Progenitor cell of endocrine pancreas (in vitro differentiated cells): Measurements from ENCODE around the gene HDC. TPM values are rescaled to one million over a fixed set of nuclear protein-coding genes. Genes with fewer than 3 reads are reported as not detected.

ENCODE experiments used
- DNase-seq: peaks from one replicate; pipeline ENCODE4 v3.0.0; 2021; ENCODE audit warnings: low spot score; ENCODE audit not compliant: unreplicated experiment
- H3K27ac Mint-ChIP-seq: 2 replicates; pipeline ENCODE4 v1.8.0; 2021; ENCODE audit warnings: mild to moderate bottlenecking, moderate library complexity, mixed read lengths
- H3K27me3 Mint-ChIP-seq: 2 replicates; pipeline ENCODE4 v1.8.0; 2021; ENCODE audit warnings: mixed read lengths
- H3K36me3 Mint-ChIP-seq: 2 replicates; pipeline ENCODE4 v1.8.0; 2022; ENCODE audit warnings: mixed read lengths; ENCODE audit not compliant: insufficient read depth
- H3K4me1 Mint-ChIP-seq: 2 replicates; pipeline ENCODE4 v1.8.0; 2021; ENCODE audit warnings: low read depth, mixed read lengths
- H3K4me3 Mint-ChIP-seq: 2 replicates; pipeline ENCODE4 v1.8.0; 2021; ENCODE audit warnings: low read depth, mild to moderate bottlenecking, moderate library complexity, mixed read lengths
- H3K9me3 Mint-ChIP-seq: 2 replicates; pipeline ENCODE4 v1.8.0; 2021; ENCODE audit warnings: low read depth, mixed read lengths
- total RNA-seq: library from RNA; stranded (reverse); gene quantifications from 2 replicates; pipeline ENCODE4 v1.2.1, GENCODE V29; 2021
- TF ChIP-seq, protein P1 (sequence below): fragments of 200-600 bp; sonication (generic); IDR thresholded peaks from one replicate; pipeline ENCODE4 v1.5.0; 2021; ENCODE audit warnings: antibody characterized with exemption, mild to moderate bottlenecking; ENCODE audit not compliant: unreplicated experiment

Gene HDC
- total RNA-seq, 1 donor from 2014 or later: not detected

DNA sequence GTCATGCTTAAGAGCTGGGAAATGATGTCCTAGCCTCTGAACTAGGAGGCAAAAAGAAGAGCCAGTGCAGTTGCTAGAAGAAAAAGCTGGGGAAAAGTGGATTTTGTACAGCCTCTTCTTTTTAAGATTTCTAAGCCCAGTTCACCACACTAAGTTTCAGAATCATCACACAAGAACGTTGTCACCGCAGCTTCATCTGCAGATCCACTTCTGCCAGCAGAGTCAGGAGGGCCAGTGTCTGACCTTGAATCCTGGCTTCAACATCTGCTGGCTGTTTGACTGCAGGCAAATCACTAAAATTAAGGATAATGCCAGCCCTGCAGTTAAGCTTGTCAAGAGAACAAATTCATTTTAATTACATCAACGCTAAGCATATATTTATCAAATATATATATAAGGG lies 36.2 kb downstream of the HDC start:
- H3K9me3 Mint-ChIP-seq: no peaks in the 10 kb centered on the region
- TF ChIP-seq, protein P1, sequence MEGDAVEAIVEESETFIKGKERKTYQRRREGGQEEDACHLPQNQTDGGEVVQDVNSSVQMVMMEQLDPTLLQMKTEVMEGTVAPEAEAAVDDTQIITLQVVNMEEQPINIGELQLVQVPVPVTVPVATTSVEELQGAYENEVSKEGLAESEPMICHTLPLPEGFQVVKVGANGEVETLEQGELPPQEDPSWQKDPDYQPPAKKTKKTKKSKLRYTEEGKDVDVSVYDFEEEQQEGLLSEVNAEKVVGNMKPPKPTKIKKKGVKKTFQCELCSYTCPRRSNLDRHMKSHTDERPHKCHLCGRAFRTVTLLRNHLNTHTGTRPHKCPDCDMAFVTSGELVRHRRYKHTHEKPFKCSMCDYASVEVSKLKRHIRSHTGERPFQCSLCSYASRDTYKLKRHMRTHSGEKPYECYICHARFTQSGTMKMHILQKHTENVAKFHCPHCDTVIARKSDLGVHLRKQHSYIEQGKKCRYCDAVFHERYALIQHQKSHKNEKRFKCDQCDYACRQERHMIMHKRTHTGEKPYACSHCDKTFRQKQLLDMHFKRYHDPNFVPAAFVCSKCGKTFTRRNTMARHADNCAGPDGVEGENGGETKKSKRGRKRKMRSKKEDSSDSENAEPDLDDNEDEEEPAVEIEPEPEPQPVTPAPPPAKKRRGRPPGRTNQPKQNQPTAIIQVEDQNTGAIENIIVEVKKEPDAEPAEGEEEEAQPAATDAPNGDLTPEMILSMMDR: no peak
- DNase-seq: no peak
- no peak overlapping the region for H3K27ac Mint-ChIP-seq
- no peaks in the 10 kb centered on the region for H3K27me3 Mint-ChIP-seq
- H3K4me3 Mint-ChIP-seq: no peak overlapping the region
- H3K4me1 Mint-ChIP-seq: no peaks in the 10 kb centered on the region
- H3K36me3 Mint-ChIP-seq: peaks cover 5% of the 10 kb centered on the region

DNA sequence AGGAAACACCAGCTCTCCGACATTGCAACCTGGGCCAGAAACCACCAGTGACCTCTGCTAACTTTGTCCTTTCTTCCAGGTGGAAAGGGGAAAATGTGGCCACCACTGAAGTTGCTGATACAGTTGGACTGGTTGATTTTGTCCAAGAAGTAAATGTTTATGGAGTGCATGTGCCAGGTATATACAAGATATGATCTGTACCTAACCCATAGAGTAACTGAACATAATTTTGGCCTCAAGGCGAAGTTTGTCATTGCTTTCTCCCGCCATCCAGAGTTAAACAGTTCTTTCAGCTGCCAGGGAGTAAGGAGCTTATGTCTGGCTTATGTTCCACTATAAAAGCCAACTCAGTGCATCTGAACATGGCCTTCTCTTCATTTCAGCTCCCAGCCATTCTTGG lies 36.7 kb downstream of the HDC start:
- H3K27ac Mint-ChIP-seq: no peak overlapping the region
- H3K36me3 Mint-ChIP-seq: peaks cover 5% of the 10 kb centered on the region
- H3K27me3 Mint-ChIP-seq: no peaks in the 10 kb centered on the region
- no peaks in the 10 kb centered on the region for H3K9me3 Mint-ChIP-seq
- no peaks in the 10 kb centered on the region for H3K4me1 Mint-ChIP-seq
- TF ChIP-seq, protein P1: no peak
- no peak for DNase-seq
- no peak overlapping the region for H3K4me3 Mint-ChIP-seq

DNA sequence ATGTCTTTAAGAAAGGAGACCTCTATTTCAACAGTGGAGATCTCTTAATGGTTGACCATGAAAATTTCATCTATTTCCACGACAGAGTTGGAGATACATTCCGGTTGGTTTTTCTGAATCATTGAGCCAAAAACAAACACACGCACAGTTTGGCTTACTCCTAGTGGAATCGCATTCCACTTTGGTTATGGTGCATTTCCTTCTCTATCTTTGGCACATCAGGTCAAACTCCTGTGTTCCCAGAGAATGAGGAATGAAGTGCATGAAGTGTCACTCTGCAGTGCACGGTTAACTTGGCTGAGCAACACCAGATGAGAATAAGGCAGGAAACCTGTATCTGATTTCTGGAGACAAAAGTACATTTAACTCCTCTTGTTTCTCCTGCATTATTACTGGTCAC lies 38.5 kb downstream of the HDC start:
- Mint-ChIP-seq H3K4me1 (no peaks in the 10 kb centered on the region), H3K36me3 (peaks cover 12% of the 10 kb centered on the region), H3K9me3 (no peaks in the 10 kb centered on the region), H3K4me3 (no peak overlapping the region), H3K27ac (no peak overlapping the region), H3K27me3 (no peaks in the 10 kb centered on the region)
- TF ChIP-seq, protein P1: no peak
- DNase-seq: no peak

DNA sequence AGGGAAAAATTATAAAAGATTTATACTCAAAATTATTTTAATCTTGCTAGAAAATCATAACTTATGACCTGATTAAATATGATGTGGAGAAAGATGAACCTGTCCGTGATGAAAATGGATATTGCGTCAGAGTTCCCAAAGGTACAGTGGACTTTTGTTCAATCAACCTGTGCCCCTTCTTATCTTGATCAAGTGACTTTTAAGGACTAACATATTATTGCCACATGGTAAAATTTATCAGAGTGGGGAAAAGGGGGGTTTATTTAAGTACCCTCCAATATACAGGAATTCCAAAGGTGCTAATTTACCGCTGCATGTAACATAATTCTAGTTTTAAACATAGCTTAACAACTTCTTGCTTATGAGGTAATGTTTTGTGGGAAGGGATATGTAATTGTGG lies 39.6 kb downstream of the HDC start:
- Mint-ChIP-seq H3K4me1 (no peaks in the 10 kb centered on the region), H3K27me3 (no peaks in the 10 kb centered on the region), H3K27ac (no peak overlapping the region), H3K9me3 (no peaks in the 10 kb centered on the region), H3K36me3 (peaks cover 12% of the 10 kb centered on the region), H3K4me3 (no peak overlapping the region)
- TF ChIP-seq, protein P1: no peak
- no peak for DNase-seq

DNA sequence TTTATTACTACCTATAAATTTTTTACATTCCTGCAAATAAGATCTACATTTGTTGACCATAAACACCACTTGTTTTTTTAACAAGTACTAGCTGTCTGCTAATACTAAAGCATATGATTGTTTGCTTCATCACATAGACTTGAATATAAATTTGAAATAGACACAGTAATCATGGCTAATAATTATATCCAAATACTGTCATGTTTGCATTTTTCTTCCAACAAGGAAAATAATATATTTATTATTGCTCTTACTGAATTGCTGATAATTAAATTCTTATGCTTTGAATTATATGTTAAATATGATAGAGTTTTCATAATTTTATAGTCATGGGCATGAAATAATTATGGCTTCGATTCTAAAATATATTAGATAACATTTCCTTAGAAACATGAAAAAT lies 40.5 kb downstream of the HDC start:
- TF ChIP-seq, protein P1: no peak
- H3K27me3 Mint-ChIP-seq: no peaks in the 10 kb centered on the region
- no peaks in the 10 kb centered on the region for H3K9me3 Mint-ChIP-seq
- H3K36me3 Mint-ChIP-seq: peaks cover 10% of the 10 kb centered on the region
- DNase-seq: no peak
- no peak overlapping the region for H3K27ac Mint-ChIP-seq
- no peak overlapping the region for H3K4me3 Mint-ChIP-seq
- peaks cover 2% of the 10 kb centered on the region for H3K4me1 Mint-ChIP-seq

DNA sequence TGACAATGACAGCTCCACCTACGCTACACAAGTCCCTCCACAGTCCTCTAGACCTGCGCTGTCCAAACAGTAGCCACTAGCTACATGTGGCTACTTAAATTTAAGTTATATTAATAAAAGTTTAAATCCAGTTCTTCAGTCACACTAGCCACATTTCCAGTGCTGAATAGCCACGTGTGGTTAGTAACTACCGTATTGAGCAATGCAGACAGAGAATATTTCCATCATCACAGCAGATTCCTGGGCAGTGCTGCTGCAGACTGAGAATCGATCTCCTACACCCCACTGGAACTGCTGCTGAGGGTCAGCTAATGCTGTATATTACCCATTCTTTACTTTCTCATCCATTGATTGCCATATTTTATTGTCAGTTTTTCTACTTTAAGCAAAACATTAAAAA lies 40.9 kb downstream of the HDC start:
- Mint-ChIP-seq H3K4me1 (peaks cover 7% of the 10 kb centered on the region), H3K4me3 (no peak overlapping the region), H3K27ac (no peak overlapping the region), H3K27me3 (no peaks in the 10 kb centered on the region), H3K36me3 (peaks cover 10% of the 10 kb centered on the region), H3K9me3 (no peaks in the 10 kb centered on the region)
- DNase-seq: no peak
- TF ChIP-seq, protein P1: no peak
